ENCODE measurements around the gene ITGA11. TPM values are rescaled to one million over a fixed set of nuclear protein-coding genes. Genes with fewer than 3 reads are reported as not detected.

Gene ITGA11
- total RNA-seq, 2 donors from 2014 or later = 246 to 360 TPM

DNA sequence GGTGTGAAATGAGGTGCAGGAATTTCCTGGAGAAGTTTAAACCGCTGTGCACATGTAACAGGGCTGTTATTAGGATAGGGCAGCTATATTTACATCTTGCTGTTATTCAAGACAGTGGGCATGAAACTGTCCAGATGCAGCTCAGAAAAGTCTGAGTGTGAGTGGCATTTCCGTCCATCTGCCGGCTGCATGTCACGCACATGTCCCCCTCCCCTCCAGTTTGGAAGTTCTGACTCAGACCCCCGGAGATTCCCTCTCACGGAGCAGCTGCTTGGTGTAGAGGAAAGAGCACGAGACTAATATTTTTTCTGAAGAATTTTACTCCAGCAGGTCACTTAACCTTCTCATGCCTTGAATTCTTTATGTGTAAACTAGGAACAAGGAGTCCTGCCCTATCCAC, 84.6 kb downstream of the ITGA11 start:
- H3K4me1 ChIP-seq (ENCODE audit: control insufficient read depth in 1 of 2, low read depth in 2 of 2) = peaks cover 27 to 75% of the 10 kb centered on the region in 2 donors
- H3K4me3 ChIP-seq = no peak overlapping the region
- H3K9me3 ChIP-seq = no peaks in the 10 kb centered on the region
- peaks cover 43% of the 10 kb centered on the region for H3K36me3 ChIP-seq
- H3K27me3 ChIP-seq (replicated peaks; ENCODE audit: insufficient read depth) = no peaks in the 10 kb centered on the region
- DNase-seq (ENCODE audit: low spot score) = no peak
- peak overlapping the region; percentile 96 to 99 for H3K27ac ChIP-seq
- TF ChIP-seq, protein P1, sequence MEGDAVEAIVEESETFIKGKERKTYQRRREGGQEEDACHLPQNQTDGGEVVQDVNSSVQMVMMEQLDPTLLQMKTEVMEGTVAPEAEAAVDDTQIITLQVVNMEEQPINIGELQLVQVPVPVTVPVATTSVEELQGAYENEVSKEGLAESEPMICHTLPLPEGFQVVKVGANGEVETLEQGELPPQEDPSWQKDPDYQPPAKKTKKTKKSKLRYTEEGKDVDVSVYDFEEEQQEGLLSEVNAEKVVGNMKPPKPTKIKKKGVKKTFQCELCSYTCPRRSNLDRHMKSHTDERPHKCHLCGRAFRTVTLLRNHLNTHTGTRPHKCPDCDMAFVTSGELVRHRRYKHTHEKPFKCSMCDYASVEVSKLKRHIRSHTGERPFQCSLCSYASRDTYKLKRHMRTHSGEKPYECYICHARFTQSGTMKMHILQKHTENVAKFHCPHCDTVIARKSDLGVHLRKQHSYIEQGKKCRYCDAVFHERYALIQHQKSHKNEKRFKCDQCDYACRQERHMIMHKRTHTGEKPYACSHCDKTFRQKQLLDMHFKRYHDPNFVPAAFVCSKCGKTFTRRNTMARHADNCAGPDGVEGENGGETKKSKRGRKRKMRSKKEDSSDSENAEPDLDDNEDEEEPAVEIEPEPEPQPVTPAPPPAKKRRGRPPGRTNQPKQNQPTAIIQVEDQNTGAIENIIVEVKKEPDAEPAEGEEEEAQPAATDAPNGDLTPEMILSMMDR (IDR thresholded peaks at IDR 0.05) = no peak
- ATAC-seq (ENCODE audit: insufficient number of reproducible peaks, low FRiP score, low read depth) = no peak

DNA sequence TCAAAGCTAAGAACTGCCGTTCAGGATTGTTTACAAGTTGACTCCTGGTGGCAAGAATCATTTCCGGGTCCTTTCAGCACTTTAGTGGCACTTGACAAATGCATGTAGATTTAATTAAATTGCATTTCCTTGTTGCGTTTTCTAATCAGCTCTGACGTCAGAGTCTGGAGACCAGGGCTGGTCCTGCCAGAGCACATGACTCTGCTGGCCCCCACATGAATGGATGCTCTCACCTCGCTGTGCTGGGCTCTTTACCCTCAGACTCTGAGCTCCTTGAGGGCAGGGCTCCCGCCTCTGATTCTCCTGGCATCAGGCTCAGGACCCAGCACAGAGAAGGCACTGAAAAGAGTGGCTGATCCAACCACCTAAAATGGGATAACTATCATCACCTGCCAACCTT, 85.0 kb downstream of the ITGA11 start:
- Histone ChIP-seq H3K36me3 (peaks cover 47% of the 10 kb centered on the region), H3K9me3 (no peaks in the 10 kb centered on the region), H3K4me3 (no peak overlapping the region), H3K27me3 (replicated peaks; ENCODE audit: insufficient read depth) (no peaks in the 10 kb centered on the region), H3K27ac (peak overlapping the region; percentile 96 to 99), H3K4me1 (ENCODE audit: control insufficient read depth in 1 of 2, low read depth in 2 of 2) (peaks cover 28 to 76% of the 10 kb centered on the region in 2 donors)
- TF ChIP-seq, protein P1 (IDR thresholded peaks at IDR 0.05) = no peak
- ATAC-seq (ENCODE audit: insufficient number of reproducible peaks, low FRiP score, low read depth) (no peak), DNase-seq (ENCODE audit: low spot score) (no peak)

DNA sequence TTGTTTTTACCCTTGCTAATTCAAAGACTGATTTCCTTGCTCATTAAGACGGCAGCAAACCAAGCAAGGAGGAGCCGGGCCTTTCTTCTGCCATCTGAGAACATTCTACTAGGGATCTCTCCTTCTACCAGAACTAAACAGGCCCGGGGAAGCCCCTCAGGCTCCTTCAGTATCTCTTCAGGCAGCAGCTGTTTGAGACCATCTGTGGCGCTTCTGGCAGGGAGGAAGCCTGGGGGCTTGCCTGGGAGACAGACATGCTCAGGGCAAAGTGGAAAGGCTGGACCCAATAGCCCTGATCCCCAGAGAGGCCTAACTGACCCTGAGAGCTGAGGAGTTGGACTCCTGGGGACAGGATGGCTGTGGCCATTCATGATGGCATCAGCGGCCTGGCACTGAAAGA, 86.5 kb downstream of the ITGA11 start:
- peaks cover 35% of the 10 kb centered on the region for H3K36me3 ChIP-seq
- ATAC-seq (ENCODE audit: insufficient number of reproducible peaks, low FRiP score, low read depth) (no peak), DNase-seq (ENCODE audit: low spot score) (no peak)
- TF ChIP-seq, protein P1 (IDR thresholded peaks at IDR 0.05) = no peak
- H3K4me3 ChIP-seq = no peak overlapping the region
- H3K9me3 ChIP-seq = no peaks in the 10 kb centered on the region
- H3K4me1 ChIP-seq (ENCODE audit: control insufficient read depth in 1 of 2, low read depth in 2 of 2) = peaks cover 36 to 76% of the 10 kb centered on the region in 2 donors
- H3K27me3 ChIP-seq (replicated peaks; ENCODE audit: insufficient read depth) = no peaks in the 10 kb centered on the region
- H3K27ac ChIP-seq = peak overlapping the region; percentile 96 to 99

DNA sequence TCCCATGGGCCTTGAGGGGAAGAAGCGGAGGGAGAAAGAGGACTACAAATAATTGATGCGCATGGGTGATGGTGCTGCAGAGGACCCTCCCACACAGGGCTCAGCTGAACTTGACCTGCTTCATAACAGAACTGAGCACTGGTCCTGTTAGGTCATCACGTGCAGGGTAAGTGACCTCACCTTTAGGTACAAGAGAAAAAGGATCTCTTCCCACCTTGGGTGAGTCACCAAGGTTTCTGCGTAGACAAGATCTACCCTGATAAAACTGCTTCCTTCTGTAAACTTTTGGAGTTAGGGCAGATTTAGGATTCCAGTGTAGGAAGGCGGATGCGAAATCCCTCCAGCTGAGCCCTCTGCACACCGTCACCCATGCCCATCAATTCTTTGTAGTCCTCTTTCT, 87.4 kb downstream of the ITGA11 start:
- Histone ChIP-seq H3K36me3 (peaks cover 26% of the 10 kb centered on the region), H3K27me3 (replicated peaks; ENCODE audit: insufficient read depth) (no peaks in the 10 kb centered on the region), H3K27ac (peak overlapping the region; percentile 96 to 99), H3K4me1 (ENCODE audit: control insufficient read depth in 1 of 2, low read depth in 2 of 2) (peaks cover 39 to 76% of the 10 kb centered on the region in 2 donors), H3K4me3 (no peak overlapping the region), H3K9me3 (no peaks in the 10 kb centered on the region)
- DNase-seq (ENCODE audit: low spot score) (no peak), ATAC-seq (ENCODE audit: insufficient number of reproducible peaks, low FRiP score, low read depth) (no peak)
- TF ChIP-seq, protein P1 (IDR thresholded peaks at IDR 0.05) = no peak

DNA sequence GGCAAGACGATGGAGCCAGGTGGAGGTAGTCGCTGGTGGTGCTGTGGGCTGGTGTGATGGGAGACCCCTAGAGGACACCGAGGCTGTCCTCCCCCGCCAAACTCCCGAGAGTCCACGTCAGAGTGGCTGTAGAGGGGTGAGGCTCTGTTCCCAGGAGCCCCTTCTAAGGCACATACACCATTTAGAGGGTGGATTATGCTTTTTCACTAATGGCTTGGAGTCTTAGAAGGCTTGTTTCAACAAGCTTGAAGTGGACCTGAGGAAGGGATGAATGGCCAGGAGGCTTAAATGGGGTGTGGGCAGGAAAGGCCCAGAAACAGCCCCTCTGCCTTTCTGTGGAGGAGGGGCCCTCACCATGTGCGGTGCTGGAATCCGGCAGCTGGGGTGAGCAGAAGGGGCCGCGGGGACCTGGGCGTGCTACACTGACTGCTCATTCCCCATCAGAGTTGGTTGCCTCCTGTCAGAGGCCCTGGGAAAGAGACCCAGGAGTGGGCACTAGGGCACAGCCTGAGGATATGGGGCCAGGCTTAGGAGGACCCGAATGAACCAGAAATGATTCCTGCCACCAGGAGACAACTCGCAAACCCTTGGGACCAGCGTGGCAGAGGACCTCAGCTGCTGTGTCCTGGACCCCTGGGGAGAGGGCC, 88.3 kb downstream of the ITGA11 start:
- Histone ChIP-seq H3K36me3 (peaks cover 26% of the 10 kb centered on the region), H3K27ac (peak overlapping the region; percentile 96 to 99), H3K9me3 (no peaks in the 10 kb centered on the region), H3K4me1 (ENCODE audit: control insufficient read depth in 1 of 2, low read depth in 2 of 2) (peaks cover 38 to 76% of the 10 kb centered on the region in 2 donors), H3K4me3 (no peak overlapping the region), H3K27me3 (replicated peaks; ENCODE audit: insufficient read depth) (no peaks in the 10 kb centered on the region)
- ATAC-seq (ENCODE audit: insufficient number of reproducible peaks, low FRiP score, low read depth) (no peak), DNase-seq (ENCODE audit: low spot score) (no peak)
- TF ChIP-seq, protein P1 (IDR thresholded peaks at IDR 0.05) = no peak
